A549 (cell line): ENCODE data around the gene ECEL1. TPM values are rescaled to one million over a fixed set of nuclear protein-coding genes. Genes with fewer than 3 reads are reported as not detected.
A peak's percentile ranks its signal among the peaks of the same experiment; 100 is the strongest.

ENCODE experiments used
- ATAC-seq, 2 experiments: fragments of 200-7000 bp in 1 of 2; fragments of >200 bp in 1 of 2; cut with Nextera tagmentation in 1 of 2; cut with Tn5 transposase in 1 of 2; 3 replicates each; pipeline versions ENCODE4 v1.8.0 to v1.9.1; 2018 to 2020; ENCODE audit warnings: mild to moderate bottlenecking in 1 of 2, moderate library complexity in 1 of 2
- CTCF ChIA-PET: fragments of 300-600 bp; sonication (Branson Sonifier 250); formaldehyde crosslinking; extraction: SDS; loops from one replicate; lab custom pipeline; 2021; ENCODE audit warnings: antibody characterized with exemption, inconsistent platforms; lab: Yijun Ruan, JAX
- POLR2A ChIA-PET: fragments of 350-600 bp; formaldehyde crosslinking; extraction: SDS; loops from one replicate; lab custom pipeline; 2021; ENCODE audit warnings: antibody characterized with exemption, inconsistent platforms; lab: Yijun Ruan, JAX
- DNase-seq, 2 experiments: peaks; one replicate each; pipeline versions ENCODE4 v3.0.0 to v3.0.0-alpha.2; 2011 to 2016; ENCODE audit warnings: low read depth in 1 of 2, low spot score in 1 of 2
- FAIRE-seq: peaks from 2 replicates; lab custom pipeline; 2011; peaks lifted over from hg19 to GRCh38; lab: Jason Lieb, UNC
- H3K27ac ChIP-seq, 2 experiments: fragments of >200 bp; sonication (Bioruptor Twin); formaldehyde crosslinking; 3 replicates each; pipeline ENCODE4 v1.5.1; 2016 to 2017
- H3K4me1 ChIP-seq: fragments of >200 bp; sonication (Bioruptor Twin); formaldehyde crosslinking; 3 replicates; pipeline ENCODE4 v1.6.1; 2016
- H3K4me2 ChIP-seq: fragments of >200 bp; sonication (Bioruptor Twin); formaldehyde crosslinking; 3 replicates; pipeline ENCODE4 v1.6.1; 2016
- H3K4me3 ChIP-seq: fragments of >200 bp; sonication (Bioruptor Twin); formaldehyde crosslinking; 3 replicates; pipeline ENCODE4 v1.5.1; 2016
- H3K9me3 ChIP-seq: fragments of >200 bp; sonication (Bioruptor Twin); formaldehyde crosslinking; 3 replicates; pipeline ENCODE4 v1.6.1; 2016
- BCL3 ChIP-seq: fragments of >200 bp; sonication (Bioruptor Twin); formaldehyde crosslinking; IDR thresholded peaks from 3 replicates; pipeline ENCODE4 v1.6.1; 2016
- BHLHE40 ChIP-seq: IDR thresholded peaks from 2 replicates; pipeline ENCODE4 v1.6.1; 2012; ENCODE audit warnings: low read depth, low read length, inconsistent platforms
- CBX8 ChIP-seq: fragments of 200-600 bp; sonication (generic); IDR thresholded peaks from 2 replicates; pipeline ENCODE4 v1.6.1; 2016
- CTCF ChIP-seq: fragments of >200 bp; sonication (Bioruptor Twin); formaldehyde crosslinking; IDR thresholded peaks from 3 replicates; pipeline ENCODE4 v1.5.1; 2016
- EHMT2 ChIP-seq: fragments of 200-600 bp; sonication (generic); IDR thresholded peaks from 2 replicates; pipeline ENCODE4 v1.6.1; 2016; ENCODE audit warnings: antibody characterized with exemption, low read depth, mild to moderate bottlenecking, moderate library complexity
- GATA3 ChIP-seq: IDR thresholded peaks from 2 replicates; pipeline ENCODE4 v1.6.1; 2012; ENCODE audit warnings: borderline replicate concordance
- HDAC2 ChIP-seq: fragments of 200-600 bp; sonication (generic); IDR thresholded peaks from 2 replicates; pipeline ENCODE4 v1.6.1; 2016
- HMGXB4 ChIP-seq: fragments of 250-450 bp; sonication (Bioruptor Pico); IDR thresholded peaks from 2 replicates; pipeline ENCODE4 v1.5.0; 2021; ENCODE audit warnings: mild to moderate bottlenecking, moderate library complexity, borderline replicate concordance
- HOXB5 ChIP-seq: fragments of 250-450 bp; sonication (Bioruptor Pico); IDR thresholded peaks from 2 replicates; pipeline ENCODE4 v1.5.0; 2020; ENCODE audit warnings: mild to moderate bottlenecking, moderate library complexity
- KDM5A ChIP-seq: fragments of 200-600 bp; sonication (generic); IDR thresholded peaks from 2 replicates; pipeline ENCODE4 v1.6.1; 2016; ENCODE audit warnings: antibody characterized with exemption, mild to moderate bottlenecking
- MAX ChIP-seq: IDR thresholded peaks from 2 replicates; pipeline ENCODE4 v1.6.1; 2012
- PHF8 ChIP-seq: fragments of 200-600 bp; sonication (generic); IDR thresholded peaks from 2 replicates; pipeline ENCODE4 v1.6.1; 2016; ENCODE audit warnings: low read depth, mild to moderate bottlenecking, antibody characterized with exemption, moderate library complexity, borderline replicate concordance
- POLR2AphosphoS2 ChIP-seq: conservative IDR thresholded peaks from 2 replicates; pipeline ENCODE4 v1.6.1; 2012; ENCODE audit warnings: low read length, improper control_type of control experiment, inconsistent platforms
- REST ChIP-seq: fragments of 200-600 bp; sonication (generic); IDR thresholded peaks from 2 replicates; pipeline ENCODE4 v1.6.1; 2016; ENCODE audit warnings: antibody characterized with exemption, mild to moderate bottlenecking, moderate library complexity
- SREBF2 ChIP-seq: fragments of 450-650 bp; IDR thresholded peaks from 2 replicates; pipeline ENCODE4 v1.6.1; 2014; ENCODE audit warnings: mild to moderate bottlenecking, moderate library complexity
- TFCP2L1 ChIP-seq: fragments of 250-450 bp; sonication (Bioruptor Pico); IDR thresholded peaks from 2 replicates; pipeline ENCODE4 v1.5.0; 2021; ENCODE audit warnings: mild to moderate bottlenecking
- TP53 ChIP-seq: fragments of 250-450 bp; sonication (Bioruptor Pico); IDR thresholded peaks from 2 replicates; pipeline ENCODE4 v1.5.0; 2021; ENCODE audit warnings: mild to moderate bottlenecking, moderate library complexity
- ZFP36 ChIP-seq: fragments of 450-650 bp; IDR thresholded peaks from 2 replicates; pipeline ENCODE4 v1.6.1; 2014; ENCODE audit warnings: borderline replicate concordance; ENCODE audit not compliant: partially characterized antibody
- WGBS: methylation state at CpG from one replicate; pipeline ENCODE4 v1.1.6; 2017; ENCODE audit errors: missing lambda C conversion rate; 5-methylcytosine and 5-hydroxymethylcytosine counted together
- polyA minus RNA-seq: library from RNA; depleted of rRNA, polyadenylated mRNA; stranded (reverse); fragments of >200 nt; gene quantifications from 2 replicates; pipeline ENCODE4 v1.2.3, GENCODE V29; 2011; rRNA and poly(A)+ RNA removed
- polyA plus RNA-seq, 4 experiments: library from polyadenylated mRNA; depleted of rRNA in 3 of 4; stranded (reverse); fragments of >200 nt; fragmentation: RNase III in 1 of 4; extraction: RNeasy Plus Mini Kit Qiagen cat#74134 plus additional on column Dnase treatment in 1 of 4; gene quantifications; 2 replicates in 3 of 4; 3 replicates in 1 of 4; pipeline ENCODE4 v1.2.3, GENCODE V29; 2011 to 2017

The ECEL1 gene
- polyA plus RNA-seq (2011; rRNA removed) (0.18 and 0.29 TPM in 2 replicates), polyA plus RNA-seq (2017; fragmentation: RNase III; extraction: RNeasy Plus Mini Kit Qiagen cat#74134 plus additional on column Dnase treatment) (0.10 to 0.13 TPM (median 0.12 TPM) in 3 replicates), polyA minus RNA-seq (0.34 and 0.58 TPM in 2 replicates)
- 0.12 and 0.34 TPM in 2 replicates for polyA plus RNA-seq (2012; cell fraction: cytosol; rRNA removed)
- 0.65 TPM in 2 replicates for polyA plus RNA-seq (2012; cell fraction: nucleus; rRNA removed)

DNA sequence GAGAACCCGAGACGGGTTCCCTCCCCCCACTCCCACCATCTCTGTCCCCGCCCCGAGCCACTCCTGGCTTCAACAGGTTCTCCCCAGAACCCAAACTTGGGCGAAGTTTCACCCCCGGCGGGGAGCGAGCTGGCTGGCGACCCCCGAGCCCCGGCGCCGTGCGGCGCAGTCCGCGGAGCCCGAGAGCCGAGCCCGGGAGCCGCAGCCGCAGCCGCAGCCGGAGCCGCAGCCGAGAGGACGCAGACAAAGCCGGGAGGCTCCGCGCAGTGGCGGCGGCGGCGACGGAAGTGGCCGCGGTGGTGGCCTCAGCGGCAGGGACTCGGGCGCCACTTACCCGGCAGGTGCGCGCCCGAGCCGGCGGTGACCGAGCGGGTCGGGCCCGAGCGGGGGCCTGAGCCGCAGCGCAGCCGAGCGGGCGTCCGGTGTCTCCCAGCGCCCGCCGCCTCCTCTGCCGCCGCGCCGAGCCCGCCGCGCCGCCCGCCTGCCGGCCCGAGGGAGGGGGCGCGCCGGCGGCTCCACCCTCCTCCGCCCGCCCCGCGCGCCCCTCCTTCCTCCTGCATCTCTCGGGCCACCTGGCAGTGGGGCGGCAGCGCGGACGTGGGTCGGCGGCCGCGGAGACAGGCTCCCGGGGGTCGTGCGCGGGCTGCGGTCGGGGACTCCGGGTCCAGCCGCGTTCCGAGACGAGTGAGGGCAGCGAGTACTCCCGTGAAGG is at the start of gene ECEL1:
ECEL1 (minus strand) TSS at position 450 of the 712 bp plus-strand sequence. CDS start 1,181 bp downstream, outside the sequence.
- Histone ChIP-seq H3K4me1 (peaks cover 6% of the 10 kb centered on the region; the same call in 1 of the 3 replicates), H3K27ac (no peak within 1 kb of the TSS), H3K4me2 (peak within 1 kb of the TSS; percentile 92), H3K9me3 (no peaks in the 10 kb centered on the region), H3K4me3 (peak within 1 kb of the TSS; percentile 43)
- no peak for DNase-seq
- CTCF ChIA-PET = no interaction called here
- POLR2A ChIA-PET = no interaction called here
- 5% methylated on average over 3 of the region's 102 CpGs for WGBS
- no peak for FAIRE-seq
- no peak; a peak in 1 of 6 replicates for ATAC-seq
- no peak for TF ChIP-seq MAX

DNA sequence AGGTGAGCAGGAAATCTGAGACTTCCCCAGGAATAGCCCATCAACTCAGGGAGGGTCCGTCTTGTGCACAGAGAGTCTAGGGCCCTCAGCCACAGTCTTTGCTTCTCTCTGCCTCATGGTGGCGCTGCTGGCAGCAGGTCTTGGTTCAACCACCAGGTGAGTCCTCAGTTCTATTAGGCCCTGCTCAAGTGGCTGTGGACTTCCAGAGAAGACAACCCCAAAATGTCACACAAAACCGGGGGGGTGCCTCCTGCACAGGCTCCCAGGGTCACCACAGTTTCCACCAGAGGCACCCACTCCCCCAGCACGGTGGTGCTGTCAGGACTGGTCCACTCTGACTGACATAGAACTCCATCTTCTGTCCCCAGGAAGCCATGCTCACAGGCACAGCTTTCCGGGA is 49.4 kb upstream of the ECEL1 start:
- Histone ChIP-seq H3K4me3 (no peak overlapping the region), H3K9me3 (no peaks in the 10 kb centered on the region), H3K4me1 (no peaks in the 10 kb centered on the region), H3K4me2 (no peak overlapping the region), H3K27ac (no peak overlapping the region)
- ChIA-PET POLR2A (no interaction called here), CTCF (interaction anchor here (0.9 to 2.0 kb wide), 3 partner anchors 10 to 15 kb away, joined by 4 to 7 read pairs (median 5); no protein-coding TSS in a partner anchor)
- FAIRE-seq = no peak
- ATAC-seq = 0 out of 6 replicates have a peak, but pooled peaks of 1 of the 2 experiments have one; percentile 4
- no peak for TF ChIP-seq HMGXB4 (CRISPR knock-in tag)
- TF ChIP-seq HOXB5 (CRISPR knock-in tag) = no peak
- TF ChIP-seq REST = no peak
- TF ChIP-seq SREBF2 = no peak
- TF ChIP-seq CBX8 = no peak
- peak; percentile 7; the same call in 1 of the 3 replicates for TF ChIP-seq CTCF
- WGBS = 69% methylated on average over 2 of the region's 5 CpGs
- DNase-seq = peak in 1 of 2 experiments; percentile 23

DNA sequence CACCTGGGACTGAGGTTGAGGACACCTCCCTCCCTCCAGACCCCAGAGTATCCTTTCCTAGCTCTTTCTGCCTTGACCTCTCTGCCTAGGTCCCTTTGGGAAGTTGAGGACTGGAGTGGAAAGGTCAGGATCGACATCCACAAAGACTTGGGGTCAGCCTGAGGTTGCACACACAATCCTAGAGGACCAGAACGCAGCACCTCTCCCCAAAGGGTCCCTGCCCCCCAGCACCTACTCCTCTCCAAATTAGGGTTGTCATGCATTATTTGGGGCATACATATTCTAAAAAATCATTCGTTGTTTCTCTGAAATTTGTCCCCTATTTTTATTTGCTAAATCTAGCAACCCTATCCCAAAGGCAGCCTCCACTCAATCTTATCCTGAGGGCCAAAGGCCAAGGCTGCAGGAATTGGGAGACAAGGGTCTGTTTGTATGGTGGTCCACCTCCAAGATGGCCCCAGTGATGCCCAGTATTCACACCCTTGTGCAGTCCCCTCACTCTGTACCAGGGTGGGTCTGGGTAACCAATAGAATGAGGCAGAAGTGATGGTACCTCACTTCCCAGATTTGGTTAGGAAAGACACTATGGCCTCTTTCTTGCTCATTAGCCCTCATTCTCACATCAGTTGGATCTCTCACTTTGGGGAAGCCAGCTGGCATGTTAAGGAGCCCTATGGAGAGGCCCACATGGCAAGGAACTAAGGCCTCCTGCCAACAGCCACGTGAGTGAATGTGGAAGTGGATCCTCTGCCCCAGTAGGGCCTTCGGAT is 48.3 kb upstream of the ECEL1 start:
- POLR2A ChIA-PET = no interaction called here
- no peak overlapping the region for H3K4me2 ChIP-seq
- no peaks in the 10 kb centered on the region for H3K4me1 ChIP-seq
- no peak for FAIRE-seq
- TF ChIP-seq GATA3 = no peak
- TF ChIP-seq HOXB5 (CRISPR knock-in tag) = no peak
- no peak for TF ChIP-seq SREBF2
- TF ChIP-seq PHF8 = no peak
- TF ChIP-seq MAX = no peak
- no peak for TF ChIP-seq BHLHE40
- no peak for TF ChIP-seq HDAC2
- no peak for TF ChIP-seq TP53 (CRISPR knock-in tag)
- no peak for TF ChIP-seq BCL3
- TF ChIP-seq ZFP36 = no peak
- no peak for TF ChIP-seq POLR2AphosphoS2
- TF ChIP-seq TFCP2L1 (CRISPR knock-in tag) = no peak
- no peak for TF ChIP-seq KDM5A
- TF ChIP-seq EHMT2 = no peak
- TF ChIP-seq, all 56 proteins: peak for 0
- no peak for ATAC-seq
- no peak for DNase-seq
- no peak overlapping the region for H3K27ac ChIP-seq
- no peak overlapping the region for H3K4me3 ChIP-seq
- CTCF ChIA-PET = interaction anchor here (0.9 to 2.0 kb wide), 3 partner anchors 12 to 14 kb away, joined by 3 to 7 read pairs (median 4); no protein-coding TSS in a partner anchor
- no peaks in the 10 kb centered on the region for H3K9me3 ChIP-seq
- WGBS = 67% methylated on average over 5 of the region's 5 CpGs
